Heart right ventricle (tissue), 16 donors: ENCODE results near the gene TMC8. TPM values are rescaled to one million over a fixed set of nuclear protein-coding genes. Genes with fewer than 3 reads are reported as not detected.
A peak's percentile ranks its signal among the peaks of the same experiment; 100 is the strongest.

Source experiments
- ATAC-seq, 8 donors: fragments of 200-7000 bp; cut with Tn5 transposase; one replicate each; pipeline ENCODE4 v1.9.1; 2020; ENCODE audit warnings: mild to moderate bottlenecking in 8 of 8, moderate library complexity in 8 of 8, moderate number of reproducible peaks in 1 of 8
- DNase-seq, 2 donors: peaks; one replicate each; pipeline ENCODE4 v3.0.0-alpha.2; 2020
- H3K27ac ChIP-seq, 10 donors: fragments of 200-600 bp; sonication (generic) in 2 of 10; one replicate each; pipeline versions ENCODE4 v1.5.0 to v1.8.0; 2020 to 2022; ENCODE audit warnings: mild to moderate bottlenecking in 3 of 10
- H3K27me3 ChIP-seq, 7 donors: fragments of 200-600 bp; one replicate each; pipeline ENCODE4 v1.8.0; 2021 to 2022; ENCODE audit warnings: mild to moderate bottlenecking in 2 of 7
- H3K36me3 ChIP-seq, 9 donors: fragments of 200-600 bp; sonication (generic) in 1 of 9; one replicate each; pipeline versions ENCODE4 v1.5.0 to v1.8.0; 2020 to 2022; ENCODE audit warnings: mild to moderate bottlenecking in 2 of 9
- H3K4me1 ChIP-seq, 9 donors: fragments of 200-600 bp; sonication (generic) in 1 of 9; one replicate each; pipeline versions ENCODE4 v1.5.0 to v1.8.0; 2020 to 2022; ENCODE audit warnings: mild to moderate bottlenecking in 4 of 9
- H3K4me3 ChIP-seq, 10 donors: fragments of 200-600 bp; sonication (generic) in 2 of 10; one replicate each; pipeline versions ENCODE4 v1.5.0 to v1.8.0; 2020 to 2022; ENCODE audit warnings: mild to moderate bottlenecking in 7 of 10, moderate library complexity in 2 of 10
- H3K9me3 ChIP-seq, 11 donors: fragments of 200-600 bp in 10 of 11; sonication (generic) in 2 of 11; one replicate each; pipeline versions ENCODE4 v1.5.0 to v1.8.0; 2013 to 2022; ENCODE audit warnings: mild to moderate bottlenecking in 2 of 11, control low read depth in 1 of 11, moderate library complexity in 1 of 11
- CTCF ChIP-seq, 9 donors: fragments of 200-600 bp; sonication (generic) in 2 of 9; IDR thresholded peaks; one replicate each; pipeline versions ENCODE4 v1.5.0 to v1.8.0; 2021 to 2022; ENCODE audit warnings: antibody characterized with exemption in 9 of 9, mild to moderate bottlenecking in 5 of 9, moderate library complexity in 1 of 9
- WGBS, 2 donors: extraction: QIAGEN DNeasy Blood & Tissue Kit; methylation state at CpG; one replicate each; pipeline ENCODE4 v1.1.7; 2013; ENCODE audit warnings: inconsistent platforms in 1 of 2; 5-methylcytosine and 5-hydroxymethylcytosine counted together
- intact Hi-C, 10 donors: fragments of 100-400 bp; cut with DNase I; formaldehyde crosslinking; loops; one replicate each; pipeline versions ENCODE4 v1.11.1 to v1.14.2; 2022
- polyA plus RNA-seq, 2 donors: library from polyadenylated mRNA; stranded (reverse); fragments of 200-250 nt; gene quantifications; one replicate each; pipeline ENCODE4 v1.2.3, GENCODE V29; 2013
- total RNA-seq, 10 donors: library from RNA; stranded (reverse); fragmentation: NEBNext Ultra II Directional in 3 of 10; extraction: Animal tissue kit (Norgen Biotek cat#: 25700) in 3 of 10; gene quantifications; one replicate each; pipeline versions ENCODE4 v1.2.1 to v1.2.4, GENCODE V29; 2021 to 2023
- donor health status: Arrhythmogenic right ventricular cardiomyopathy.
- donor health status: ischemic (EF 13 %, LVEDD 7.1; RV severe dilation, severe dysfunction).
- donor health status: healthy with polysubstance abuse.
- donor health status: DM: no; HTN: yes; CAD: no.
- donor health status: DM: no; HTN: no; CAD: no.
- donor health status: ischemic (EF 25% LVEDD 6.9; RV normal size, moderate dysfunction).
- donor health status: ischemic (EF 25% LVEDD 5.7; RV mildly dilated, moderate dysfunction).
- donor health status: healthy.
- donor health status: DM: yes; HTN: yes; CAD: no.
- donor health status: Ischemic cardiomyopathy.
- donor health status: ischemic (EF 35%, LVEDD 5.7; RV mildly dilated, moderate dysfunction).
- donor health status: nonischemic (EF 11% LVEDD 7.7; RV severe dilation, severe dysfunction).
- donor health status: DM: yes; HTN: yes; CAD: no.
- donor health status: PGD.
- donor health status: ischemic (EF 29% LVEDD 5.4; RV normal size, mild dysfunction).
- donor health status: nonischemic (EF 23%, LVEDD 6.1; RV moderate dilation, normal function).

Gene TMC8
- total and polyA plus RNA-seq, 12 donors: 0.85 to 11.2 (median 2.1) TPM

- TF ChIP-seq CTCF (IDR thresholded peaks at IDR 0.05): no peak
- Histone ChIP-seq H3K27me3 (no peaks in the 10 kb centered on the region), H3K4me3 (no peak overlapping the region), H3K4me1 (peaks cover 15 to 63% (median 27%) of the 10 kb centered on the region in 9 donors), H3K27ac (no peak overlapping the region), H3K36me3 (peaks cover 0 to 90% (median 15%) of the 10 kb centered on the region in 9 donors), H3K9me3 (no peaks in the 10 kb centered on the region)
- ATAC-seq (peak in 1 of 8 donors; percentile 4), DNase-seq (no peak)
- intact Hi-C loops: no loop called here
- 86 to 98% methylated on average over 9 of the region's 9 CpGs for WGBS, 2 donors
These were observed 21.1 kb upstream of the TMC8 start for GRCh38 chr17:78109489-78109761.

- WGBS, 2 donors: 63 to 75% methylated on average over 22 of the region's 22 CpGs
- TF ChIP-seq CTCF (IDR thresholded peaks at IDR 0.05): peak in 1 of 9 donors; percentile 15
- Histone ChIP-seq H3K27me3 (no peaks in the 10 kb centered on the region), H3K9me3 (no peaks in the 10 kb centered on the region), H3K4me1 (peaks cover 19 to 73% (median 31%) of the 10 kb centered on the region in 9 donors), H3K27ac (peak overlapping the region in 7 of 10 donors; percentile 25 to 58 (median 44)), H3K4me3 (no peak overlapping the region), H3K36me3 (peaks cover 0 to 88% (median 15%) of the 10 kb centered on the region in 9 donors)
- ATAC-seq (peak in 7 of 8 donors; percentile 10 to 42 (median 28)), DNase-seq (no peak)
- intact Hi-C loops: loop anchor here in 9 of 10 donors (2.0 to 10.0 kb wide), 6 partner anchors 66 to 312 kb away; no protein-coding TSS in a partner anchor
These were observed 20.1 kb upstream of the TMC8 start for GRCh38 chr17:78110363-78111015.

GRCh38 chr17:78111016-78111726 lies 19.4 kb upstream of the TMC8 start:
- Histone ChIP-seq H3K36me3 (peaks cover 0 to 87% (median 13%) of the 10 kb centered on the region in 9 donors), H3K4me3 (no peak overlapping the region), H3K4me1 (peaks cover 19 to 73% (median 31%) of the 10 kb centered on the region in 9 donors), H3K9me3 (no peaks in the 10 kb centered on the region), H3K27me3 (no peaks in the 10 kb centered on the region), H3K27ac (peak overlapping the region in 7 of 10 donors; percentile 25 to 58 (median 44))
- no peak for TF ChIP-seq CTCF (IDR thresholded peaks at IDR 0.05)
- WGBS, 2 donors: 70 to 73% methylated on average over 19 of the region's 19 CpGs
- DNase-seq (no peak), ATAC-seq (peak in 1 of 8 donors; percentile 6)
- intact Hi-C loops: loop anchor here in 9 of 10 donors (2.0 to 10.0 kb wide), 6 partner anchors 66 to 311 kb away; no protein-coding TSS in a partner anchor

- 85 to 89% methylated on average over 28 of the region's 28 CpGs for WGBS, 2 donors
- Histone ChIP-seq H3K9me3 (no peaks in the 10 kb centered on the region), H3K4me1 (peaks cover 19 to 73% (median 31%) of the 10 kb centered on the region in 9 donors), H3K27me3 (no peaks in the 10 kb centered on the region), H3K36me3 (peaks cover 0 to 87% (median 8%) of the 10 kb centered on the region in 9 donors), H3K4me3 (no peak overlapping the region), H3K27ac (peak overlapping the region in 2 of 10 donors; percentile 11 to 21)
- intact Hi-C loops: loop anchor here (1.0 to 10.0 kb wide), 10 partner anchors 23 to 310 kb away; no protein-coding TSS in a partner anchor
- TF ChIP-seq CTCF (IDR thresholded peaks at IDR 0.05): no peak
- ATAC-seq (peak in 1 of 8 donors; percentile 12), DNase-seq (no peak)
These were observed 18.6 kb upstream of the TMC8 start for GRCh38 chr17:78111727-78112517.
